ENCODE data around the gene ARHGAP22. TPM values are rescaled to one million over a fixed set of nuclear protein-coding genes. Genes with fewer than 3 reads are reported as not detected.

The ARHGAP22 gene
- total RNA-seq, 2 donors from 2014 or later: 0.32 to 0.48 TPM

GRCh38 chr10:48638158-48638557 is 33.3 kb upstream of the ARHGAP22 start:
- Mint-ChIP-seq H3K9me3 (no peaks in the 10 kb centered on the region), H3K27me3 (peaks cover 19% of the 10 kb centered on the region), H3K27ac (no peak overlapping the region), H3K4me3 (no peak overlapping the region), H3K36me3 (ENCODE audit: low read depth) (no peaks in the 10 kb centered on the region), H3K4me1 (peaks cover 4% of the 10 kb centered on the region)
- no peak for ATAC-seq (replicated peaks)

- Mint-ChIP-seq H3K27me3 (peaks cover 19% of the 10 kb centered on the region), H3K4me3 (no peak overlapping the region), H3K27ac (no peak overlapping the region), H3K4me1 (peaks cover 4% of the 10 kb centered on the region), H3K36me3 (ENCODE audit: low read depth) (no peaks in the 10 kb centered on the region), H3K9me3 (no peaks in the 10 kb centered on the region)
- ATAC-seq (replicated peaks): no peak
Measured at GRCh38 chr10:48636901-48637300, 32.0 kb upstream of the ARHGAP22 start.

- H3K27ac Mint-ChIP-seq: no peak overlapping the region
- H3K27me3 Mint-ChIP-seq: peaks cover 22% of the 10 kb centered on the region
- H3K4me3 Mint-ChIP-seq: no peak overlapping the region
- H3K9me3 Mint-ChIP-seq: no peaks in the 10 kb centered on the region
- H3K4me1 Mint-ChIP-seq: peaks cover 4% of the 10 kb centered on the region
- ATAC-seq (replicated peaks): no peak
- H3K36me3 Mint-ChIP-seq (ENCODE audit: low read depth): no peaks in the 10 kb centered on the region
Measured at GRCh38 chr10:48636231-48636630, 31.4 kb upstream of the ARHGAP22 start.

- Mint-ChIP-seq H3K27ac (peak overlapping the region; percentile 50), H3K4me1 (peaks cover 4% of the 10 kb centered on the region), H3K36me3 (ENCODE audit: low read depth) (no peaks in the 10 kb centered on the region), H3K4me3 (no peak overlapping the region), H3K9me3 (no peaks in the 10 kb centered on the region), H3K27me3 (peaks cover 22% of the 10 kb centered on the region)
- no peak for ATAC-seq (replicated peaks)
Measured at GRCh38 chr10:48634984-48635557, 30.2 kb upstream of the ARHGAP22 start.

GRCh38 chr10:48634198-48634983 is 29.5 kb upstream of the ARHGAP22 start:
- Mint-ChIP-seq H3K4me3 (peak overlapping the region; percentile 34), H3K9me3 (no peaks in the 10 kb centered on the region), H3K27ac (peak overlapping the region; percentile 50), H3K36me3 (ENCODE audit: low read depth) (no peaks in the 10 kb centered on the region), H3K4me1 (peaks cover 4% of the 10 kb centered on the region), H3K27me3 (peaks cover 22% of the 10 kb centered on the region)
- peak; percentile 94 for ATAC-seq (replicated peaks)

- ATAC-seq (replicated peaks): peak; percentile 38
- Mint-ChIP-seq H3K9me3 (no peaks in the 10 kb centered on the region), H3K36me3 (ENCODE audit: low read depth) (no peaks in the 10 kb centered on the region), H3K27ac (peak overlapping the region; percentile 50), H3K27me3 (peaks cover 22% of the 10 kb centered on the region), H3K4me3 (peak overlapping the region; percentile 34), H3K4me1 (peaks cover 4% of the 10 kb centered on the region)
Measured at GRCh38 chr10:48633381-48634197, 28.7 kb upstream of the ARHGAP22 start.

GRCh38 chr10:48632166-48632565 is 27.3 kb upstream of the ARHGAP22 start:
- no peaks in the 10 kb centered on the region for H3K9me3 Mint-ChIP-seq
- no peak for ATAC-seq (replicated peaks)
- no peak overlapping the region for H3K27ac Mint-ChIP-seq
- H3K27me3 Mint-ChIP-seq: peaks cover 10% of the 10 kb centered on the region
- no peaks in the 10 kb centered on the region for H3K36me3 Mint-ChIP-seq (ENCODE audit: low read depth)
- no peak overlapping the region for H3K4me3 Mint-ChIP-seq
- peaks cover 4% of the 10 kb centered on the region for H3K4me1 Mint-ChIP-seq

- ATAC-seq (replicated peaks): no peak
- H3K4me3 Mint-ChIP-seq: no peak overlapping the region
- no peaks in the 10 kb centered on the region for H3K36me3 Mint-ChIP-seq (ENCODE audit: low read depth)
- peaks cover 6% of the 10 kb centered on the region for H3K27me3 Mint-ChIP-seq
- H3K9me3 Mint-ChIP-seq: no peaks in the 10 kb centered on the region
- no peaks in the 10 kb centered on the region for H3K4me1 Mint-ChIP-seq
- H3K27ac Mint-ChIP-seq: no peak overlapping the region
Measured at GRCh38 chr10:48627984-48628609, 23.2 kb upstream of the ARHGAP22 start.

GRCh38 chr10:48626986-48627731 is 22.3 kb upstream of the ARHGAP22 start:
- Mint-ChIP-seq H3K27me3 (peaks cover 6% of the 10 kb centered on the region), H3K4me1 (no peaks in the 10 kb centered on the region), H3K36me3 (ENCODE audit: low read depth) (no peaks in the 10 kb centered on the region), H3K4me3 (no peak overlapping the region), H3K9me3 (no peaks in the 10 kb centered on the region), H3K27ac (no peak overlapping the region)
- no peak for ATAC-seq (replicated peaks)

GRCh38 chr10:48626447-48626846 is 21.6 kb upstream of the ARHGAP22 start:
- Mint-ChIP-seq H3K27me3 (peaks cover 4% of the 10 kb centered on the region), H3K4me3 (no peak overlapping the region), H3K4me1 (no peaks in the 10 kb centered on the region), H3K27ac (no peak overlapping the region), H3K36me3 (ENCODE audit: low read depth) (no peaks in the 10 kb centered on the region), H3K9me3 (no peaks in the 10 kb centered on the region)
- no peak for ATAC-seq (replicated peaks)

- no peaks in the 10 kb centered on the region for H3K36me3 Mint-ChIP-seq (ENCODE audit: low read depth)
- ATAC-seq (replicated peaks): no peak
- H3K27me3 Mint-ChIP-seq: peaks cover 3% of the 10 kb centered on the region
- H3K9me3 Mint-ChIP-seq: no peaks in the 10 kb centered on the region
- no peak overlapping the region for H3K27ac Mint-ChIP-seq
- no peak overlapping the region for H3K4me3 Mint-ChIP-seq
- H3K4me1 Mint-ChIP-seq: no peaks in the 10 kb centered on the region
Measured at GRCh38 chr10:48625826-48626134, 20.9 kb upstream of the ARHGAP22 start.

- Mint-ChIP-seq H3K27me3 (peaks cover 3% of the 10 kb centered on the region), H3K9me3 (no peaks in the 10 kb centered on the region), H3K27ac (no peak overlapping the region), H3K4me3 (no peak overlapping the region), H3K36me3 (ENCODE audit: low read depth) (no peaks in the 10 kb centered on the region), H3K4me1 (no peaks in the 10 kb centered on the region)
- ATAC-seq (replicated peaks): no peak
Measured at GRCh38 chr10:48623607-48624132, 18.8 kb upstream of the ARHGAP22 start.

GRCh38 chr10:48623009-48623408 is 18.1 kb upstream of the ARHGAP22 start:
- peaks cover 3% of the 10 kb centered on the region for H3K27me3 Mint-ChIP-seq
- no peaks in the 10 kb centered on the region for H3K4me1 Mint-ChIP-seq
- H3K9me3 Mint-ChIP-seq: no peaks in the 10 kb centered on the region
- H3K36me3 Mint-ChIP-seq (ENCODE audit: low read depth): no peaks in the 10 kb centered on the region
- H3K27ac Mint-ChIP-seq: no peak overlapping the region
- no peak overlapping the region for H3K4me3 Mint-ChIP-seq
- ATAC-seq (replicated peaks): no peak

- peaks cover 13% of the 10 kb centered on the region for H3K27me3 Mint-ChIP-seq
- H3K4me3 Mint-ChIP-seq: no peak overlapping the region
- H3K27ac Mint-ChIP-seq: no peak overlapping the region
- H3K36me3 Mint-ChIP-seq (ENCODE audit: low read depth): no peaks in the 10 kb centered on the region
- no peaks in the 10 kb centered on the region for H3K9me3 Mint-ChIP-seq
- no peaks in the 10 kb centered on the region for H3K4me1 Mint-ChIP-seq
- ATAC-seq (replicated peaks): no peak
Measured at GRCh38 chr10:48620719-48621118, 15.8 kb upstream of the ARHGAP22 start.

Measured in activated T-helper 17 cell treated with anti-CD3 and anti-CD28 coated beads, Interleukin-2, amount 50 U/mL, for 72 hours (primary cell).